ENCODE data around the gene SMIM33. TPM values are rescaled to one million over a fixed set of nuclear protein-coding genes. Genes with fewer than 3 reads are reported as not detected.
"Not testable (repeated sequence)": the region's sequence is repeated elsewhere in the genome, so short reads cannot be mapped to it uniquely, and the experiment has no call there.

The SMIM33 gene
- polyA plus RNA-seq, 1 donor from 2014 or later: not detected

GRCh38 chr5:139440416-139440815 lies 30.4 kb upstream of the SMIM33 start:
- H2AFZ ChIP-seq (ENCODE audit: low read depth, low read length); H3K9me2 ChIP-seq (ENCODE audit: insufficient read depth, low read length); H3K9ac ChIP-seq (ENCODE audit: low read length); H3K27me3 ChIP-seq (ENCODE audit: insufficient read depth, low read depth, low read length); H3K4me3 ChIP-seq (ENCODE audit: low read length); H3K4me2 ChIP-seq (ENCODE audit: low read length); H3K27ac ChIP-seq (ENCODE audit: low read length); H4K20me1 ChIP-seq (ENCODE audit: insufficient read depth); H3K79me2 ChIP-seq (replicated peaks; ENCODE audit: insufficient read depth, low read length); H3K36me3 ChIP-seq (ENCODE audit: insufficient read depth, low read length); H3F3A ChIP-seq (ENCODE audit: insufficient read depth, low read length, poor library complexity, severe bottlenecking); H3K9me3 ChIP-seq (ENCODE audit: low read length): not testable (repeated sequence)

GRCh38 chr5:139443831-139444453 lies 26.9 kb upstream of the SMIM33 start:
- Histone ChIP-seq H2AFZ (ENCODE audit: low read depth, low read length) (no peak overlapping the region), H3K36me3 (ENCODE audit: insufficient read depth, low read length) (no peaks in the 10 kb centered on the region), H3K27ac (ENCODE audit: low read length) (peak overlapping the region; percentile 98), H3K4me2 (ENCODE audit: low read length) (peak overlapping the region; percentile 46), H3K27me3 (ENCODE audit: insufficient read depth, low read depth, low read length) (no peaks in the 10 kb centered on the region), H3K9ac (ENCODE audit: low read length) (peak overlapping the region; percentile 65), H3K9me3 (ENCODE audit: low read length) (no peaks in the 10 kb centered on the region), H3F3A (ENCODE audit: insufficient read depth, low read length, poor library complexity, severe bottlenecking) (no peaks in the 10 kb centered on the region), H3K4me3 (ENCODE audit: low read length) (peak overlapping the region; percentile 52), H3K9me2 (ENCODE audit: insufficient read depth, low read length) (no peaks in the 10 kb centered on the region), H3K79me2 (replicated peaks; ENCODE audit: insufficient read depth, low read length) (no peaks in the 10 kb centered on the region), H4K20me1 (ENCODE audit: insufficient read depth) (no peaks in the 10 kb centered on the region)
- peak; percentile 21 for TF ChIP-seq CTCF (IDR thresholded peaks at IDR 0.05; ENCODE audit: poor library complexity, severe bottlenecking)
- TF ChIP-seq RAD21 (conservative IDR thresholded peaks at IDR 0.05): peak; percentile 54
- peak; percentile 53 for TF ChIP-seq MXI1 (conservative IDR thresholded peaks at IDR 0.05; ENCODE audit: poor library complexity, severe bottlenecking)
- TF ChIP-seq EZH2 (IDR thresholded peaks at IDR 0.05; ENCODE audit: borderline replicate concordance, insufficient read depth, low read length, poor library complexity, severe bottlenecking): no peak
- TF ChIP-seq SMC3 (conservative IDR thresholded peaks at IDR 0.05; ENCODE audit: poor library complexity): peak; percentile 47
- TF ChIP-seq EP300 (conservative IDR thresholded peaks at IDR 0.05; ENCODE audit: poor library complexity, severe bottlenecking): peak; percentile 88
- peak; percentile 99 for TF ChIP-seq REST (IDR thresholded peaks at IDR 0.05; ENCODE audit: borderline replicate concordance)
- TF ChIP-seq TAF1 (IDR thresholded peaks at IDR 0.05; ENCODE audit: low read depth): no peak
- peak; percentile 58 for TF ChIP-seq POLR2AphosphoS5 (IDR thresholded peaks at IDR 0.05)
